VCaP (cell line): ENCODE results near the gene GCM1.

ENCODE experiments used
- H3K27ac ChIP-seq: fragments of 450-650 bp; 2 replicates; pipeline ENCODE4 v1.5.1; 2017
- TF ChIP-seq, protein P1 (sequence below): fragments of 450-650 bp; conservative IDR thresholded peaks from 2 replicates; pipeline ENCODE4 v1.5.1; 2017; ENCODE audit warnings: mild to moderate bottlenecking, moderate library complexity

Gene GCM1

DNA sequence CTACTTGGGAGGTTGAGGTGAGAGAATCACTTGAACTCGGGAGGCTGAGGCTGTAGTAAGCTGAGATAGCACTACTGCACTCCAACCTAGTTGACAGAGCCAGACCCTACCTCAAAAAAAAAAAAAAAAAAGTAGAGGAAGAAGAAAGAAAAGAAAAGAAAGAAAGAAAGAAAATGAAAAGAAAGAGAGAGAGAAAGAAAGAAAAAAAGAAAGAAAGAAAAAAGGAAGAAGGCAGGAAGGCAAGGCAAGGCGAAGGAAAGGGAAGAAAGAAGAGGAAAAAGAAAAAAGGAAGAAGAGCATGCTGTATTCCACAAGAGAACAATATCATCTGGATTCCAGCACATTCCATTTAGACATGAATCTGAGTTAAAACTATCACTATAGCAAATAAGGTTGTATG lies 3.8 kb downstream of the GCM1 start:
- TF ChIP-seq, protein P1, sequence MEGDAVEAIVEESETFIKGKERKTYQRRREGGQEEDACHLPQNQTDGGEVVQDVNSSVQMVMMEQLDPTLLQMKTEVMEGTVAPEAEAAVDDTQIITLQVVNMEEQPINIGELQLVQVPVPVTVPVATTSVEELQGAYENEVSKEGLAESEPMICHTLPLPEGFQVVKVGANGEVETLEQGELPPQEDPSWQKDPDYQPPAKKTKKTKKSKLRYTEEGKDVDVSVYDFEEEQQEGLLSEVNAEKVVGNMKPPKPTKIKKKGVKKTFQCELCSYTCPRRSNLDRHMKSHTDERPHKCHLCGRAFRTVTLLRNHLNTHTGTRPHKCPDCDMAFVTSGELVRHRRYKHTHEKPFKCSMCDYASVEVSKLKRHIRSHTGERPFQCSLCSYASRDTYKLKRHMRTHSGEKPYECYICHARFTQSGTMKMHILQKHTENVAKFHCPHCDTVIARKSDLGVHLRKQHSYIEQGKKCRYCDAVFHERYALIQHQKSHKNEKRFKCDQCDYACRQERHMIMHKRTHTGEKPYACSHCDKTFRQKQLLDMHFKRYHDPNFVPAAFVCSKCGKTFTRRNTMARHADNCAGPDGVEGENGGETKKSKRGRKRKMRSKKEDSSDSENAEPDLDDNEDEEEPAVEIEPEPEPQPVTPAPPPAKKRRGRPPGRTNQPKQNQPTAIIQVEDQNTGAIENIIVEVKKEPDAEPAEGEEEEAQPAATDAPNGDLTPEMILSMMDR, result no peak
- H3K27ac ChIP-seq, result no peak overlapping the region

DNA sequence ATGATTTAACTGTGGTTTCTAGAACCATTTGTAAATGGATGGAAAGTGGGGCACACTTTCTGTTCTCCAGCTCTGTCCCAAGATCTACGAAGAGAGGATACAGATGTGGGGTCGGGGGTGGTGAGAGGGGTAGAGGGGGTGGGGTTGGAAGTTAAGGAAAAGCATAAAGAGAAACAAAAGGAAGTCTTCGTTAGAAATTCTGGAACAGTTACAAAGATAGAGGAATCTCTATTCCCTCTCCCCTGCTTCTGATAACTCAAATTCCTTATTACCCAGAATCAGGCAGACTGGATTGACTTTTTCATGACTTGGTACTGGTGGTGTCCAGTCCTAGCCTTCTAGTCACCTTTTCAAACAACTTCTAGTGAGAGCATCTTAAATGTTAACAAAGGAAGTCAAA lies 4.9 kb downstream of the GCM1 start:
- TF ChIP-seq, protein P1, result no peak
- no peak overlapping the region for H3K27ac ChIP-seq

DNA sequence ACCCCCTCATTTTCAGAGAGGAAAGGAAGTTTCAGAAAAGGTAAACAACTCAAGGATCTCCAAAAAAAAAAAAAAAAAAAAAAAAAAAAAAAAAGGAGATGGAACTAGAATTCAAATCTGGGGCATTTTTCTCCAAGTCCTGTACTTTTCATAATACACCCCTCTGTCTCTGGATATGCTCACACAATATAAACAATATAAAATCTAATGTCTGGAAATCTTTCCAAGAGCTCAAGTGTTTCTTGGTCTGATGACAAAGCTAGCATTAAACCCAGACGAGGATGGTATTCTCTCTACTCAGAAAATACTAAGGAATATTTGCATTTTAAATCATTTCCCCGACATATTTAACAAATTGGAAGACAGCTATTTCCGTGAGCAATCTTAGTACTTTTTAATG lies 5.8 kb downstream of the GCM1 start:
- H3K27ac ChIP-seq, result no peak overlapping the region
- TF ChIP-seq, protein P1, result no peak

DNA sequence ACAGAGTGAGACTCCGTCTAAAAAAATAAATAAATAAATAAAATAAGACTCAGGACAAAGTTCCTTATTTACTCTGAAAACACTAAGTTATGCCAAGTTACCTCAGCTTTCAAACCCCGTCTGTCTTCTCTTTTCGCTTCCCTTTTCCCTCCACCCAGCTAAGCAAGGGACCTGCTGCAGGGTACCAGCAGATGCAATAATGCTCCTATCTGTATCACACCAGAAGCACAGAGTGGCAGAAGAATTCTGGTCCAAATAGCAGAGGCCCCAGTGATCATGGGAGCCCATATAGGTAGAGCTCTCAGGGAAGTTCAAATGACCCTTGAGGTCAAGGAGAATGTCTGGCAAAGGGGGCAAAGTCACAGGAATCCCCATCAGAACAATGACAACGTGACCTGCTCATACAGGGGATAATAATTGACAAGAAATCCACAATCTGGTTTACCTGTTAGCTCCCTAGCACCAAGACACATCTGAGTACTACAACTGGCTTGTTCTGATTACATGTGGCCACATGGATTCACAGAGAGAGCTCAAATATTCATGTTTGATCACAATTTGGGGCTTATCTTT lies 8.7 kb downstream of the GCM1 start:
- TF ChIP-seq, protein P1, result no peak
- peak overlapping the region; percentile 9; the same call in 1 of the 2 replicates for H3K27ac ChIP-seq

DNA sequence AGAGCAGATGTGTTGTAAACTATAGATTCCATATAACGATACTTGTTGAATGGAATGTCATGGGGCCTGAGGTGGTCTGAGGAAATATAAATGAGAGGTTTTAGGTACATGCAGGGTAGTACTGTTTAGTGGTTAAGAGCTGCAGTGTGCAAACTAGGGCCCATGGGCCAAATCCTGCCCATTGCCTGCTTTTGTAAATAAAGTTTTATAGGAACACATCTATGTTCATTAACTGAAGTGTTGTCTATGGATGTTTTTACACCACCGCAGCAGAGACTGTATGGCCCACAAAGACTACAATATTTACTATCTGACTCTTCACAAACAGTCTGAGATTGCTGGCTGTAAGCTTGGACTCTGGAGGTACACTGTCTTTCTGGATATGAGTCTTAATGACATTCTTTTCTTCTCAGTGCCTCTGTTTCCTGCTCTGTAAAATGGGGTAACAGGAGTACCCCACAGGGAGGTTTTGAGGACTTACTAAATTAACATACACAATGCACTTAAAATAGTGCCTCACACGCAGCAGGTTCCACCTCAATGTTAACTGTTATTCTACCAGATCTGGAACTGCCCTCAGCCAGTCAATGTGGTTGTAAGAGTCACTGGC lies 12.5 kb downstream of the GCM1 start:
- H3K27ac ChIP-seq, result no peak overlapping the region
- TF ChIP-seq, protein P1, result no peak

DNA sequence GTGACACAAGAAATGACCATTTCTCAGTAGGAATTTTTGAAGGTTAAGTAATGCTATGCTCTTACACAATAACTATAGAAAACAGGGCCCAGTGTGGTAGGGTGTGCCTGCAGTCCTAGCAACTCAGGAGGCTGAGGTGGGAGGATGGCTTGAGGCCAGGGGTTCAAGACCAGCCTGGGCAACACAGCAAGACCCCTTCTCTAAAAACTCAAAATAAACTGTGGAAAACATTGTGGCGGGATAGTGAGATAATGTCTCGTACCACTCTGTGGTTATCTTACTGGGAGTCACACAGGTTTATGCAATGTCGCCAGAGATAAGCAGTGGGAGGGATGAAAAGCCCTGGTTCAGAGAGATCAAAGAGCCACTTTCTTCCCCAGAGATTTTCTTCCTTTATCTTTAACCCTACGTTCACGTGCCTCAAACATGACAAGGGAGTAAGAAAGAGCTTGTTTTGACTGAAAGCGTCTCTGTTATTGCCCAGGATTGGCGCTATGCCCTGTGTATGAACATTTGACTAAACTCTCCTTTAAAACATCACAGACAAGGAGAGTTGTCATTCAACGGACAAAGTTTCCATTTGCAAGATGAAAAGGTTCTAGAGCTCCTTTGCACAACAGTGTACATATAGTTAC lies 13.9 kb downstream of the GCM1 start:
- H3K27ac ChIP-seq, result no peak overlapping the region
- TF ChIP-seq, protein P1, result no peak

DNA sequence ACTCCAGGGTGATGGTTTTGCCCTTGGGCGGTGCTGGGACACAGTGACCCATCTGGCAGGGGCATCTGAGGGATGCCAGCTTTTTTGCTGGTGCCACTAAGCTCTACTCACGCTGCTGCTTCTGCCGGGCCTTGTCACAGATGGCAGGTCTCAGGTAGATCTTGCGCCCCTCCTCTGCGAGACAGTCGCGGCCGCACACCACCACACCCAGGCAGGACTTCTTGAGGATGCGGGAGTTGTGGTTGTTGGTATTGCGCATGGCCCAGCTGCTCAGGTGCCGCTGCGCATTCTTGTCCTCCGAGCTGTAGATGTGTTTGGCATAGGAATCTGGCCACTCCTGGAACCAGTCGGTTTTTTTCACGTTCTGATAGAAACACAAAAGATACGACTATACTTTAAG lies 14.7 kb downstream of the GCM1 start:
- no peak overlapping the region for H3K27ac ChIP-seq
- TF ChIP-seq, protein P1, result no peak
